ENCODE results near the gene DPY19L2.
"Not testable (repeated sequence)": the region's sequence is repeated elsewhere in the genome, so short reads cannot be mapped to it uniquely, and the experiment has no call there.

The DPY19L2 gene

GRCh38 chr12:63656407-63656806 lies 11.9 kb downstream of the DPY19L2 start:
- DNase-seq: not testable (repeated sequence)

GRCh38 chr12:63655543-63656257 lies 12.6 kb downstream of the DPY19L2 start:
- not testable (repeated sequence) for DNase-seq

GRCh38 chr12:63654481-63654880 lies 13.8 kb downstream of the DPY19L2 start:
- not testable (repeated sequence) for DNase-seq

- DNase-seq: not testable (repeated sequence)
Measured at GRCh38 chr12:63649517-63649916, 18.8 kb downstream of the DPY19L2 start.

- not testable (repeated sequence) for DNase-seq
Measured at GRCh38 chr12:63643381-63644140, 24.7 kb downstream of the DPY19L2 start.

- DNase-seq: not testable (repeated sequence)
Measured at GRCh38 chr12:63624258-63624657, 44.0 kb downstream of the DPY19L2 start.

GRCh38 chr12:63615544-63615943 lies 52.7 kb downstream of the DPY19L2 start:
- DNase-seq: not testable (repeated sequence)

GRCh38 chr12:63611285-63611684 lies 57.0 kb downstream of the DPY19L2 start:
- not testable (repeated sequence) for DNase-seq

GRCh38 chr12:63609281-63609680 lies 59.0 kb downstream of the DPY19L2 start:
- DNase-seq: not testable (repeated sequence)

GRCh38 chr12:63604985-63605384 lies 63.3 kb downstream of the DPY19L2 start:
- not testable (repeated sequence) for DNase-seq

GRCh38 chr12:63594828-63595227 lies 73.5 kb downstream of the DPY19L2 start:
- not testable (repeated sequence) for DNase-seq

- not testable (repeated sequence) for DNase-seq
Measured at GRCh38 chr12:63584426-63584825, 83.9 kb downstream of the DPY19L2 start.

- DNase-seq: not testable (repeated sequence)
Measured at GRCh38 chr12:63583289-63583688, 85.0 kb downstream of the DPY19L2 start.

GRCh38 chr12:63577631-63578030 lies 90.7 kb downstream of the DPY19L2 start:
- DNase-seq: not testable (repeated sequence)

- DNase-seq: not testable (repeated sequence)
Measured at GRCh38 chr12:63572038-63572437, 96.3 kb downstream of the DPY19L2 start.

- not testable (repeated sequence) for DNase-seq
Measured at GRCh38 chr12:63558445-63558844, 109.8 kb downstream of the DPY19L2 start.

GRCh38 chr12:63551397-63551796 lies 116.9 kb downstream of the DPY19L2 start:
- DNase-seq: not testable (repeated sequence)

GRCh38 chr12:63549034-63549433 lies 119.3 kb downstream of the DPY19L2 start:
- not testable (repeated sequence) for DNase-seq

- not testable (repeated sequence) for DNase-seq
Measured at GRCh38 chr12:63545298-63545916, 122.9 kb downstream of the DPY19L2 start.

- not testable (repeated sequence) for DNase-seq
Measured at GRCh38 chr12:63538656-63539055, 129.6 kb downstream of the DPY19L2 start.

- not testable (repeated sequence) for DNase-seq
Measured at GRCh38 chr12:63537838-63538237, 130.5 kb downstream of the DPY19L2 start.

- not testable (repeated sequence) for DNase-seq
Measured at GRCh38 chr12:63529641-63530040, 138.7 kb downstream of the DPY19L2 start.

GRCh38 chr12:63525831-63526230 lies 142.5 kb downstream of the DPY19L2 start:
- DNase-seq: no peak
